Measurements from ENCODE around the gene OR4D10. TPM values are rescaled to one million over a fixed set of nuclear protein-coding genes. Genes with fewer than 3 reads are reported as not detected.

Gene OR4D10
- total RNA-seq, 3 donors from 2014 or later = not detected

- no peak for TF ChIP-seq CTCF (IDR thresholded peaks at IDR 0.05)
- Histone ChIP-seq H3K9me3 (no peaks in the 10 kb centered on the region), H3K4me3 (no peak overlapping the region), H3K4me1 (ENCODE audit: low read depth) (no peaks in the 10 kb centered on the region), H3K36me3 (ENCODE audit: low read depth) (no peaks in the 10 kb centered on the region)
- no peak for DNase-seq
- intact Hi-C loops (cut with DNase I, micrococcal nuclease) = no loop called here
- no peak for ATAC-seq
Measured at GRCh38 chr11:59528711-59529110, 55.6 kb downstream of the OR4D10 start.

Other genes with a start within 250 kb of the OR4D10 start
- not detected for gene OR5AN1, start 114.4 kb upstream of the OR4D10 start, total RNA-seq
- not detected for gene OR5A2, start 46.9 kb upstream of the OR4D10 start, total RNA-seq
- not detected for gene OR5A1, start 36.8 kb upstream of the OR4D10 start, total RNA-seq
- gene OR4D6, start 16.4 kb upstream of the OR4D10 start, total RNA-seq = not detected
- gene OR4D11, start 30.3 kb downstream of the OR4D10 start, total RNA-seq = not detected
- gene OR4D9, start 38.2 kb downstream of the OR4D10 start, total RNA-seq = not detected
- gene OSBP, start 142.5 kb downstream of the OR4D10 start, total RNA-seq = 10 to 100 TPM; 55.0 to 57.8 (median 55.9) TPM
- 10 to 100 TPM; 34.1 to 40.2 (median 34.6) TPM for gene PATL1, start 195.7 kb downstream of the OR4D10 start, total RNA-seq
- not detected for gene OR10V1, start 240.5 kb downstream of the OR4D10 start, total RNA-seq

All from mucosa of descending colon (tissue), 3 donors.